ENCODE results near the gene SSC4D. TPM values are rescaled to one million over a fixed set of nuclear protein-coding genes. Genes with fewer than 3 reads are reported as not detected.
A peak's percentile ranks its signal among the peaks of the same experiment; 100 is the strongest.

Gene SSC4D
- total RNA-seq, 3 donors from 2014 or later (not counting 1 experiment from before 2014, with no cell fraction given) = 0.40 TPM; not detected in 2

GRCh38 chr7:76351372-76351771 lies 58.1 kb downstream of the SSC4D start:
- H3K27me3 ChIP-seq (ENCODE audit: control insufficient read depth, insufficient read depth, low read length) = no peaks in the 10 kb centered on the region
- DNase-seq = no peak
- H3K27ac Mint-ChIP-seq = no peak overlapping the region
- peaks cover 13% of the 10 kb centered on the region for H3K36me3 ChIP-seq (ENCODE audit: control insufficient read depth, insufficient read depth, low read length)
- H3K27ac ChIP-seq (ENCODE audit: low read length) = no peak overlapping the region
- no peaks in the 10 kb centered on the region for H3K9me3 ChIP-seq (ENCODE audit: control insufficient read depth, insufficient read depth, low read length)
- peaks cover 7% of the 10 kb centered on the region for H3K4me1 ChIP-seq (ENCODE audit: control insufficient read depth, insufficient read depth, low read length)
- no peaks in the 10 kb centered on the region for H3K27me3 Mint-ChIP-seq (ENCODE audit: low read depth in 2 of 2)
- no peaks in the 10 kb centered on the region for H3K9me3 Mint-ChIP-seq
- H3K4me3 ChIP-seq (ENCODE audit: low read length) = no peak overlapping the region
- no peak for ATAC-seq
- intact Hi-C loops (cut with micrococcal nuclease) = no loop called here
- 91% methylated on average over 6 of the region's 7 CpGs for WGBS (ENCODE audit: insufficient coverage)
- no peak for TF ChIP-seq CTCF (IDR thresholded peaks at IDR 0.05)
- H3K4me1 Mint-ChIP-seq = peaks cover 39 to 47% of the 10 kb centered on the region in 2 donors
- H3K4me3 Mint-ChIP-seq = no peak overlapping the region
- H3K36me3 Mint-ChIP-seq = peaks cover 5% of the 10 kb centered on the region

DNA sequence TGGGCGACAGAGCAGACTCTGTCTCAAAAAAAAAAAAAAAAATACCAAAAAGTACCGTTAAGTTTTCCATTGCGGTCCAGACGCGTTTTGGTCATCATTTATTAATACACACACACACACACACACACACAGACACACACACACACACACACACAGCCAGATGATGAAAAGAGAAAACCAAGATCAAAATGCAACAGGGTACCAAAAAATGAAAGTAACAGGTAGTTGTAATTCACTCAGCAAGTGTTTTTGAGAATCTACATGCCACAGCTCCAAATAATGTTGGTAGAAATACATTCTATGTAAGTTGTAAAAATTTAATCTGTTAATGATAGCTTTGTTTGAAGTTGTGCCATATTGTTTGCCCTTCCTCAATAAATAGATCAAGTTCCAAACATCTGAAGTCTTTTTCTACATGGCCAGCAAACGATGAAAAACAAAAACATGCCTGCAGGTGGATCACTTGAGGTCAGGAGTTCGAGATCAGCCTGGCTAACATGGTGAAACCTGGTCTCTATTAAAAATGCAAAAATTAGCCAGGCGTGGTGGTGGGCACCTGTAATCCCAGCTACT lies 60.1 kb downstream of the SSC4D start:
- no peaks in the 10 kb centered on the region for H3K27me3 Mint-ChIP-seq (ENCODE audit: low read depth in 2 of 2)
- H3K36me3 Mint-ChIP-seq = peaks cover 12% of the 10 kb centered on the region
- H3K9me3 Mint-ChIP-seq = no peaks in the 10 kb centered on the region
- DNase-seq (no peak), ATAC-seq (no peak)
- no peaks in the 10 kb centered on the region for H3K9me3 ChIP-seq (ENCODE audit: control insufficient read depth, insufficient read depth, low read length)
- H3K36me3 ChIP-seq (ENCODE audit: control insufficient read depth, insufficient read depth, low read length) = peaks cover 24% of the 10 kb centered on the region
- no peak overlapping the region for H3K4me3 ChIP-seq (ENCODE audit: low read length)
- H3K4me1 Mint-ChIP-seq = peaks cover 38 to 42% of the 10 kb centered on the region in 2 donors
- no peak overlapping the region for H3K4me3 Mint-ChIP-seq
- intact Hi-C loops (cut with micrococcal nuclease) = no loop called here
- no peak overlapping the region for H3K27ac ChIP-seq (ENCODE audit: low read length)
- no peak for TF ChIP-seq CTCF (IDR thresholded peaks at IDR 0.05)
- WGBS (ENCODE audit: insufficient coverage) = 91% methylated on average over 5 of the region's 8 CpGs
- H3K27me3 ChIP-seq (ENCODE audit: control insufficient read depth, insufficient read depth, low read length) = no peaks in the 10 kb centered on the region
- H3K4me1 ChIP-seq (ENCODE audit: control insufficient read depth, insufficient read depth, low read length) = peaks cover 9% of the 10 kb centered on the region
- peak overlapping the region in 1 of 2 donors; percentile 16 for H3K27ac Mint-ChIP-seq

GRCh38 chr7:76347710-76348109 lies 61.8 kb downstream of the SSC4D start:
- no peaks in the 10 kb centered on the region for H3K9me3 ChIP-seq (ENCODE audit: control insufficient read depth, insufficient read depth, low read length)
- H3K4me1 ChIP-seq (ENCODE audit: control insufficient read depth, insufficient read depth, low read length) = peaks cover 9% of the 10 kb centered on the region
- Mint-ChIP-seq H3K27ac (no peak overlapping the region), H3K36me3 (peaks cover 12% of the 10 kb centered on the region), H3K27me3 (ENCODE audit: low read depth in 2 of 2) (no peaks in the 10 kb centered on the region), H3K9me3 (no peaks in the 10 kb centered on the region), H3K4me1 (peaks cover 43 to 46% of the 10 kb centered on the region in 2 donors), H3K4me3 (no peak overlapping the region)
- H3K36me3 ChIP-seq (ENCODE audit: control insufficient read depth, insufficient read depth, low read length) = peaks cover 36% of the 10 kb centered on the region
- intact Hi-C loops (cut with micrococcal nuclease) = no loop called here
- WGBS (ENCODE audit: insufficient coverage) = 74% methylated on average over 4 of the region's 5 CpGs
- ATAC-seq (no peak), DNase-seq (no peak)
- no peak overlapping the region for H3K27ac ChIP-seq (ENCODE audit: low read length)
- no peak overlapping the region for H3K4me3 ChIP-seq (ENCODE audit: low read length)
- no peak for TF ChIP-seq CTCF (IDR thresholded peaks at IDR 0.05)
- no peaks in the 10 kb centered on the region for H3K27me3 ChIP-seq (ENCODE audit: control insufficient read depth, insufficient read depth, low read length)

- Histone ChIP-seq H3K27me3 (ENCODE audit: control insufficient read depth, insufficient read depth, low read length) (no peaks in the 10 kb centered on the region), H3K36me3 (ENCODE audit: control insufficient read depth, insufficient read depth, low read length) (peaks cover 38% of the 10 kb centered on the region), H3K27ac (ENCODE audit: low read length) (no peak overlapping the region), H3K4me1 (ENCODE audit: control insufficient read depth, insufficient read depth, low read length) (peaks cover 9% of the 10 kb centered on the region), H3K9me3 (ENCODE audit: control insufficient read depth, insufficient read depth, low read length) (no peaks in the 10 kb centered on the region), H3K4me3 (ENCODE audit: low read length) (no peak overlapping the region)
- WGBS (ENCODE audit: insufficient coverage) = 59% methylated on average over 8 of the region's 8 CpGs
- no peak for TF ChIP-seq CTCF (IDR thresholded peaks at IDR 0.05)
- H3K27ac Mint-ChIP-seq = peak overlapping the region; percentile 11 to 77
- H3K9me3 Mint-ChIP-seq = no peaks in the 10 kb centered on the region
- H3K27me3 Mint-ChIP-seq (ENCODE audit: low read depth in 2 of 2) = no peaks in the 10 kb centered on the region
- peaks cover 44 to 48% of the 10 kb centered on the region in 2 donors for H3K4me1 Mint-ChIP-seq
- H3K4me3 Mint-ChIP-seq = no peak overlapping the region
- DNase-seq (no peak), ATAC-seq (no peak)
- intact Hi-C loops (cut with micrococcal nuclease) = no loop called here
- peaks cover 12% of the 10 kb centered on the region for H3K36me3 Mint-ChIP-seq
These were observed 62.7 kb downstream of the SSC4D start for GRCh38 chr7:76346778-76347177.

Data from natural killer cell (primary cell).